BE2C (cell line): ENCODE results near the gene TECPR1.
"Not testable (repeated sequence)": the region's sequence is repeated elsewhere in the genome, so short reads cannot be mapped to it uniquely, and the experiment has no call there.

Experiments
- DNase-seq: peaks from one replicate; pipeline ENCODE4 v3.0.0-alpha.2; 2020
- H3K27me3 ChIP-seq: fragments of 250-450 bp; sonication (Bioruptor Pico); 2 replicates; pipeline ENCODE4 v1.5.1; 2020; ENCODE audit warnings: mild to moderate bottlenecking
- H3K36me3 ChIP-seq: fragments of 250-450 bp; sonication (Bioruptor Pico); 2 replicates; pipeline ENCODE4 v1.5.1; 2020; ENCODE audit warnings: mild to moderate bottlenecking
- H3K4me1 ChIP-seq: fragments of 250-450 bp; sonication (Bioruptor Pico); 2 replicates; pipeline ENCODE4 v1.5.1; 2020
- H3K4me3 ChIP-seq: 2 replicates; pipeline ENCODE4 v1.5.1; 2011; ENCODE audit warnings: low read depth, low read length
- H3K9me3 ChIP-seq: fragments of 250-450 bp; sonication (Bioruptor Pico); 2 replicates; pipeline ENCODE4 v1.5.1; 2020
- TF ChIP-seq, protein P1 (sequence below): IDR thresholded peaks from 2 replicates; pipeline ENCODE4 v1.5.1; 2012; ENCODE audit warnings: mild to moderate bottlenecking, low read depth, low read length

Gene TECPR1

DNA sequence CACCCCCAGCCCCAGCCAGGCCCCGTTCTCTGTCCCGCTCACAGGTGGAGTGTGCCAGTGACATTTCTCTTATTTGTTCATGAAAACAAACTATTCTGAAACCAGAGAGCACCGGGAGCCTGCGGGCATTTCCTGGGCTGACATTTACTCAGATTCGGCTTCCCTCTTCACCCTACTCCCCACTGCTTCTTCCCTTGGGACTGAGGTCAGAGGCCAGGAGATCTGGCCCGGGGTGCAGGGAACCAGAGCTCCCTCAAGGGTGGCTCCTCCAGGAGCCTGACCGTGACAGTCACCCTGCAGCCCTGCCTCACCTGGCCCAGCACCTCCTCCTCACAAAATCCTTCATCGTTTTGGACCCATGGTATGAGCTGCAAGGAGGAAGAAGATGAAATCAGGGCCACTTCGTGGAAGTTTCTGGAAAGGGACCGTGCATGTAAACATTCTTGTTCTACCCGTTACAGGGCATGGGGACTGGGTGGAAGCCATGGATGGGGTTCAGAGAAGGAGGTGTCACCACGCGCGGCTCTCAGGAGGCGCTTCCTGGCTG lies 28.6 kb downstream of the TECPR1 start:
- no peaks in the 10 kb centered on the region for H3K36me3 ChIP-seq
- no peaks in the 10 kb centered on the region for H3K4me1 ChIP-seq
- TF ChIP-seq, protein P1, sequence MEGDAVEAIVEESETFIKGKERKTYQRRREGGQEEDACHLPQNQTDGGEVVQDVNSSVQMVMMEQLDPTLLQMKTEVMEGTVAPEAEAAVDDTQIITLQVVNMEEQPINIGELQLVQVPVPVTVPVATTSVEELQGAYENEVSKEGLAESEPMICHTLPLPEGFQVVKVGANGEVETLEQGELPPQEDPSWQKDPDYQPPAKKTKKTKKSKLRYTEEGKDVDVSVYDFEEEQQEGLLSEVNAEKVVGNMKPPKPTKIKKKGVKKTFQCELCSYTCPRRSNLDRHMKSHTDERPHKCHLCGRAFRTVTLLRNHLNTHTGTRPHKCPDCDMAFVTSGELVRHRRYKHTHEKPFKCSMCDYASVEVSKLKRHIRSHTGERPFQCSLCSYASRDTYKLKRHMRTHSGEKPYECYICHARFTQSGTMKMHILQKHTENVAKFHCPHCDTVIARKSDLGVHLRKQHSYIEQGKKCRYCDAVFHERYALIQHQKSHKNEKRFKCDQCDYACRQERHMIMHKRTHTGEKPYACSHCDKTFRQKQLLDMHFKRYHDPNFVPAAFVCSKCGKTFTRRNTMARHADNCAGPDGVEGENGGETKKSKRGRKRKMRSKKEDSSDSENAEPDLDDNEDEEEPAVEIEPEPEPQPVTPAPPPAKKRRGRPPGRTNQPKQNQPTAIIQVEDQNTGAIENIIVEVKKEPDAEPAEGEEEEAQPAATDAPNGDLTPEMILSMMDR = no peak
- no peak overlapping the region for H3K4me3 ChIP-seq
- DNase-seq = no peak
- H3K9me3 ChIP-seq = no peaks in the 10 kb centered on the region
- H3K27me3 ChIP-seq = no peaks in the 10 kb centered on the region

DNA sequence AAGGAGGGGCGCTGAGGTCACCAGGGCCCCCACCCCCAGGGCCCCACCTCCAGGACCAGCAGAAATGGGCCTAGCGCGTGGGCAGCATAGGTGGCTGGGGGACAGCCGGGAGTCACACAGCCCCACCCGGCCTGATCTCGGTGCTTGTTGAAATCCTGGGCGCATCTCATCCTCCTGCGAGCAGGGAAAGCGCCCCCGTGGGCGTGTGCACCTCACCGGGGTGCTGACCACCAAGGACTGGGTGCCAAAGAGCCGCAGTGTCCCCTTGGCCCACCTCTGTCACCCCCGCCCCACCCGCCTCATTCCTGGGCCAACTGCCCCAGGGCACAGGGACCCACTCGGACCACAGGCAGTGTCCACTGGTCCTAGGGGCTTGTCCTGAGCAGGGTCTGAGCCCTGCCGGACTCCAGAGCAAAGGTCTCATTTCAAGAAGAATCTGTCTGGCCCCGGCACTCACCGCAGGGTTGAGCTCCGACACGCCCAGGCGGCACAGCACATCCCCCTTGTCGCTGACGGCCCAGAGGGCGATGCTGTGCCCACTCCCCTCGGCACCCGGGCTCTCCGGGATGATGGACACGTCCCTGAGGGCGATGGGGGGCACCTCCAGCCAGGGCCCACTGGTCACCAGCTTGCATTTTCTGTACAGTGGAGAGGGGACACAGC lies 29.4 kb downstream of the TECPR1 start:
- no peak for DNase-seq
- H3K4me1 ChIP-seq = no peaks in the 10 kb centered on the region
- no peak overlapping the region for H3K4me3 ChIP-seq
- TF ChIP-seq, protein P1 = no peak
- H3K36me3 ChIP-seq = no peaks in the 10 kb centered on the region
- no peaks in the 10 kb centered on the region for H3K9me3 ChIP-seq
- no peaks in the 10 kb centered on the region for H3K27me3 ChIP-seq

DNA sequence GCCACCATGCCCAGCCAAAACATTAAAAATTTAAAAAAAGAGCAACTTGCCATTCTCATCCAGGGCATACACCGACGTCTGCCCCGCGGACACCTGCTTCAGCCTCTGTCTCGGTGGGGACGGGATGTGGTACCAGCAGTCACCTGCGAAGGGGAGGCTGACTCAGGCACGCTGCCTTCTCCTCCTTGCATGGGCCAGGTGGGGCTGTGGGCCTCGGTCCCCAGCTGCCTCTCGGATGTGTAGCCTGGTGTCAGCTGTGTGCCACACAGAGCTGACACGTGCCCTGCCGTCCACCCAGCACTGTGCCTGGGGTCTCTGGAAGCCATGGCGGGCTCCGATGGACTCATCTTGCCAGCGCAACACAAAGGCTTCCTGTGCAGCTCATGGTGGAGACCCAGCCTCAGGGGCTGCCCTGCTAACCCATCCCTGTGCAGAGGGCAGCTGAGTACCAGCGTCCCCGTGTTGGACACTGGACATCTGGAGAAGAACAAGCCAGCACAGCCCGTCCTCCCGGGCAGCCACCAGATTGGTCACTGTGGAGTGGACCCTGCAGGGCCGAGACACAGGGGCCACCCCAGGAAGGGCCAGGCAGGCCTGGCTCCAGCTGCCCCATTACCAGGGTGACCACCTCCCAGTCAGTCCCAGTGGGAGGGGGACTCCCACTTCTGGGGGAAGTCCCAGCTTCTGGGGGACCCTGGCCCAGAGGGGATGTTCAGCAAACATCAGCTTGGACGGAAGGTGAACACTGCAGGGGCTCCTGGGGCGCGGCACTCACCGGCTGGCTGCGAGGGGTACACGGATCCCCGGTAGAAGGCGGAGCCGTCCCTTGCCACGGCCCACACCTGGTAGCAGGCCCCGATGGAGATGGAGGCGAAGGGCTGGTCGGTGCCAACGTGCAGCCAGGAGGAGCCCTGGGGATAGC lies 30.2 kb downstream of the TECPR1 start:
- no peak for DNase-seq
- Histone ChIP-seq H3K9me3 (no peaks in the 10 kb centered on the region), H3K4me3 (no peak overlapping the region), H3K27me3 (no peaks in the 10 kb centered on the region), H3K4me1 (no peaks in the 10 kb centered on the region), H3K36me3 (no peaks in the 10 kb centered on the region)
- TF ChIP-seq, protein P1 = no peak

DNA sequence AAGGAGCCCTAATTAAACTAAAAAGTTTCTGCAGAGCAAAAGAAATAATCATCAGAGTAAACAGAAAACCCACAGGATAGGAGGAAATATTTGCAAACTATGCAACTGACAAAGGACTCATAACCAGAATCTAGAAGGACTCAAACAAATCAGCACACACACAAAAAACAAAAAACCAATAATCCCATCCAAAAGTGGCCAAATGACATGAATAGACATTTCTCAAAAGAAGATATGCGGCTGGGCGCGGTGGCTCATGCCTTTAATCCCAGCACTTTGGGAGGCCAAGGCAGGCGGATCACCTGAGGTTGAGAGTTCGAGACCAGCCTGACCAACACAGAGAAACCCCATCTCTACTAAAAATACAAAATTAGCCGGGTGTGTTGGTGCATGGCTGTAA lies 32.6 kb downstream of the TECPR1 start:
- not testable (repeated sequence) for H3K4me1 ChIP-seq, H3K9me3 ChIP-seq, DNase-seq, H3K27me3 ChIP-seq, H3K36me3 ChIP-seq, H3K4me3 ChIP-seq

DNA sequence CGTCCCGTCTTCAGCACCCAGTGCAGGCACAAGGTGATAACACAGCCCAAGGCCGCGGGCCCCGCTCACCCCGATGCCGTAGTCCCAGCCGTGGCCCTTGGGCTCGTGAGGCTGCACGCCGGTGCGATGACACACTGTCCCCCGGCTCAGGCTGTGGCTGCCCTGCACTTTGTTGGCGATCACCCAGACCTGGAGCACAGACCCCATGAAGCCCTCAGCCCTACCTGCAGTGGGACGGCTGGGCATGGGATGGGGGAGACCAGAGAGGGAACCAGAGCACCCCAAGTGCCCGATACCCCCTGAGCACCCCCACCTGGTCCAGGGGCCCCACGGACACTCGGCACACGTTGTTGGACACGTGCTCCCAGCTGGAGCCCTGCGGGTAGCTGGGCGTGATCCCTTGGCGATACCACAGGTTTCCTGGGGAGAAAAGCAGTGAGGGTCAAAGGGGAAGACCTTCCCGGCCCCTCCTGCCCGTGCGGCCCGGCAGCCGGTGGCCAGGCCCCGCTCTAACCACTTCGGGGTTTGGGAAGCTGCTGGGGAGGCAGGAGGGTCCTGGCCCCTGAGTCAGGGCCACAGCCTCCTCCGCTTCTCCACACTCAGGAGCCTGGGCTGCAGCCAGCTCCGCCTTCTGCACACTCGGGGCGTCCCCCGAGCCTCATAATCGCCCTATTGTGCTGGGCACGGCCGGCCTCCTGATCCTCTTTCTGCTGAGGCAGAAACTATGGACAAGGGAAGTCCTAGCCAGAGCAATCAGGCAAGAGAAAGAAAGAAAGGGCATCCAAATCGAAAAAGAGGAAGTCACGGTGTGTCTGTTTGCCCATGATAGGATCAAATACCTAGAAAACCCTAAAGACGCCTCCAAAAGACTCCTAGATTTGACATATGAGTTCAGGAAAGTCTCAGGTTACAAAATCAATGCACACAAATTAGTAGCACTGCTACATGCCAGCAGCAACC lies 34.1 kb downstream of the TECPR1 start:
- Histone ChIP-seq H3K4me3 (no peak overlapping the region), H3K9me3 (no peaks in the 10 kb centered on the region), H3K27me3 (no peaks in the 10 kb centered on the region), H3K4me1 (no peaks in the 10 kb centered on the region), H3K36me3 (no peaks in the 10 kb centered on the region)
- TF ChIP-seq, protein P1 = no peak
- no peak for DNase-seq
